ENCODE measurements around the gene EYA4.

GRCh38 chr6:133208183-133208755 is 32.9 kb upstream of the EYA4 start:
- TF ChIP-seq, protein P1, sequence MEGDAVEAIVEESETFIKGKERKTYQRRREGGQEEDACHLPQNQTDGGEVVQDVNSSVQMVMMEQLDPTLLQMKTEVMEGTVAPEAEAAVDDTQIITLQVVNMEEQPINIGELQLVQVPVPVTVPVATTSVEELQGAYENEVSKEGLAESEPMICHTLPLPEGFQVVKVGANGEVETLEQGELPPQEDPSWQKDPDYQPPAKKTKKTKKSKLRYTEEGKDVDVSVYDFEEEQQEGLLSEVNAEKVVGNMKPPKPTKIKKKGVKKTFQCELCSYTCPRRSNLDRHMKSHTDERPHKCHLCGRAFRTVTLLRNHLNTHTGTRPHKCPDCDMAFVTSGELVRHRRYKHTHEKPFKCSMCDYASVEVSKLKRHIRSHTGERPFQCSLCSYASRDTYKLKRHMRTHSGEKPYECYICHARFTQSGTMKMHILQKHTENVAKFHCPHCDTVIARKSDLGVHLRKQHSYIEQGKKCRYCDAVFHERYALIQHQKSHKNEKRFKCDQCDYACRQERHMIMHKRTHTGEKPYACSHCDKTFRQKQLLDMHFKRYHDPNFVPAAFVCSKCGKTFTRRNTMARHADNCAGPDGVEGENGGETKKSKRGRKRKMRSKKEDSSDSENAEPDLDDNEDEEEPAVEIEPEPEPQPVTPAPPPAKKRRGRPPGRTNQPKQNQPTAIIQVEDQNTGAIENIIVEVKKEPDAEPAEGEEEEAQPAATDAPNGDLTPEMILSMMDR (IDR thresholded peaks at IDR 0.05; ENCODE audit: extremely low read depth in 1 of 2, insufficient read depth in 1 of 2, low read depth in 1 of 2, low read length in 2 of 2), result no peak
- TF ChIP-seq POLR2A (IDR thresholded peaks at IDR 0.05; ENCODE audit: low read depth, low read length) (no peak), EZH2 (IDR thresholded peaks at IDR 0.05; ENCODE audit: borderline replicate concordance, low read depth, low read length, severe bottlenecking) (no peak), JUN (IDR thresholded peaks at IDR 0.05; ENCODE audit: borderline replicate concordance, insufficient read depth, insufficient read length, low read depth) (no peak), MAX (IDR thresholded peaks at IDR 0.05; ENCODE audit: insufficient read depth, insufficient read length) (no peak)
